ENCODE results near the gene LANCL2. TPM values are rescaled to one million over a fixed set of nuclear protein-coding genes. Genes with fewer than 3 reads are reported as not detected.

LANCL2 gene
- total and polyA plus RNA-seq, 9 of the 15 experiments (the other 6 are each of a cell fraction or from before 2014, with no cell fraction given) = 5.3 to 18.5 (median 13.5) TPM

DNA sequence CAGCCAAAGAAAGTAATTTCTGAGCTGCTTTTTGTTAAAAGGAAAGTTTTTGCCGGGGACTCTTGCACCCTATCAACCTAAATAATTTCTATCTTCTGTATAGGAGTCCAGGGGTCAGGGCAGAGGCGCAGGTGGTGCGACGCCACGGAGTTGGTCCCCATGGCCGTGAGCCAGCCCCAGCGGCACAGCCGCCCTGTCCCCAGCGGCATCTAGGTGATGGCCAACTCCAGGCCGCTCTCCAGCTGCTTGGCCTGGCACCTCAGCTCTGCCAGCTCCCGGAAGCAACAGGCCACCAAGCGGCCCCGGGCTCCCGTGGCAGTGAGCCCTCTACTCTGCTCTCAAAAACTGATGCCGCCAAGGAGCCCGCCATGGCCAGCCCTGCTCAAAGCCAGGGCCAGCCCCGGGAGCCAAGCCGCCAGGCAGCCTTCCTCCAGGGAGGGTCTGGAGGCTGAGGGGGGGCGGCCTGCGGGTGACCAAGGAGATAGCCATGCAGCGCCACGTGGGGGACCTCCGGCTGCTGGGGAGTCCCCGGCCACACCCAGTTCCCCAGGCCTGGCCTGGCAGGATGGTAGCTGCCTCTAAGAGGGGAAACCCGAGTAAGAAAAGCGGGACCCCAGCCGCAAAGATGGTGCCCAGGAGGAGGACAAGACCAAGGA, 22.8 kb upstream of the LANCL2 start:
- Histone ChIP-seq H3K4me3 (no peak overlapping the region), H3K9me3 (replicated peaks; ENCODE audit: control insufficient read depth, insufficient read depth, low read depth, low read length) (no peaks in the 10 kb centered on the region), H3K9me1 (ENCODE audit: control insufficient read depth, insufficient read depth, low read length) (no peaks in the 10 kb centered on the region), H3K9ac (ENCODE audit: insufficient read depth in 1 of 2, low read depth in 2 of 2, low read length in 2 of 2) (no peak overlapping the region), H3K36me3 (ENCODE audit: control insufficient read depth, insufficient read depth, low read length) (no peaks in the 10 kb centered on the region), H3K4me1 (replicated peaks in 1 of 2; ENCODE audit: control insufficient read depth in 2 of 2, insufficient read depth in 2 of 2, low read length in 2 of 2) (peaks cover 0 to 27% of the 10 kb centered on the region in 2 experiments; a peak in 2 of 5 replicates), H3K79me2 (ENCODE audit: control insufficient read depth, insufficient read depth, low read length) (no peaks in the 10 kb centered on the region), H3K27ac (ENCODE audit: extremely low read depth, low read depth, low read length) (no peak overlapping the region), H4K20me1 (replicated peaks; ENCODE audit: control insufficient read depth, insufficient read depth, low read length) (no peaks in the 10 kb centered on the region), H2AFZ (ENCODE audit: low read depth, low read length) (no peak overlapping the region; the same call in 1 of the 2 replicates), H3K27me3 (ENCODE audit: control insufficient read depth in 2 of 2, insufficient read depth in 2 of 2, low read length in 2 of 2) (peaks cover 0 to 14% of the 10 kb centered on the region in 2 experiments; a peak in 2 of 5 replicates), H3K4me2 (ENCODE audit: insufficient read depth, low read length) (no peak overlapping the region)
- CTCF ChIA-PET (ENCODE audit: low intra/inter-chr PET ratio) = no interaction called here
- DNase-seq (ENCODE audit: extremely low read depth in 1 of 4, low spot score in 3 of 4) (no peak), FAIRE-seq (no peak), ATAC-seq (no peak)
- POLR2A ChIA-PET = no interaction called here
- TF ChIP-seq PHTF2 (CRISPR knock-in tag; IDR thresholded peaks at IDR 0.05) (no peak), ATF7 (IDR thresholded peaks at IDR 0.05) (no peak), ZNF785 (CRISPR knock-in tag; IDR thresholded peaks at IDR 0.05) (no peak), JUNB (CRISPR knock-in tag; conservative IDR thresholded peaks at IDR 0.05) (no peak), BCOR (IDR thresholded peaks at IDR 0.05) (no peak), CCAR2 (IDR thresholded peaks at IDR 0.05; ENCODE audit: low read depth, low read length) (no peak), NONO (IDR thresholded peaks at IDR 0.05; ENCODE audit: low read depth in 2 of 2, low read length in 1 of 2) (no peak), YY1 (IDR thresholded peaks at IDR 0.05; ENCODE audit: borderline replicate concordance in 1 of 3, control insufficient read depth in 1 of 3, extremely low read depth in 1 of 3, insufficient read depth in 3 of 3, insufficient read length in 1 of 3, insufficient replicate concordance in 2 of 3, low read depth in 1 of 3, low read length in 2 of 3) (no peak), ZC3H4 (CRISPR knock-in tag; IDR thresholded peaks at IDR 0.05; ENCODE audit: borderline replicate concordance) (no peak)
- no TSS peak for BruUV-seq (replicated peaks)
- 52% methylated on average over 15 of the region's 27 CpGs for WGBS (ENCODE audit: insufficient coverage, low coverage, missing lambda C conversion rate)
- intact Hi-C loops (cut with micrococcal nuclease) = no loop called here
- in situ Hi-C loops (cut with MboI) = no loop called here
